Midbrain (tissue), 1 donor: Measurements from ENCODE around the gene PSME2.
A peak's percentile ranks its signal among the peaks of the same experiment; 100 is the strongest.

Experiments used
- DNase-seq: peaks from one replicate; lab custom pipeline; 2025; lab: John Stamatoyannopoulos, UW

The PSME2 gene

GRCh38 chr14:24146453-24146977 is at the start of gene PSME2:
PSME2 (minus strand) TSS chr14:24146610; CDS start chr14:24146581, 29 bp downstream.
- DNase-seq, result peak; percentile 77

GRCh38 chr14:24195186-24196070 is 49.0 kb upstream of the PSME2 start, which contains the start of gene TM9SF1:
TM9SF1 (minus strand) TSS chr14:24195441; CDS start chr14:24195019, 422 bp downstream.
- DNase-seq, result peak; percentile 83

GRCh38 chr14:24194873-24195185 is 48.4 kb upstream of the PSME2 start:
- DNase-seq, result no peak

- DNase-seq, result no peak
Observed at GRCh38 chr14:24194186-24194872, 47.9 kb upstream of the PSME2 start.

- no peak for DNase-seq
Observed at GRCh38 chr14:24192933-24193332, 46.5 kb upstream of the PSME2 start.

- DNase-seq, result no peak
Observed at GRCh38 chr14:24190416-24190815, 44.0 kb upstream of the PSME2 start.

GRCh38 chr14:24189460-24189859 is 43.0 kb upstream of the PSME2 start:
- DNase-seq, result no peak

- DNase-seq, result no peak
Observed at GRCh38 chr14:24189059-24189375, 42.6 kb upstream of the PSME2 start.

- DNase-seq, result peak; percentile 98
Observed at GRCh38 chr14:24188251-24189058, 42.0 kb upstream of the PSME2 start, which contains the start of gene IPO4. IPO4 (minus strand) TSS chr14:24188816; CDS start chr14:24188787, 29 bp downstream.

- no peak for DNase-seq
Observed at GRCh38 chr14:24187539-24187915, 41.1 kb upstream of the PSME2 start.

- DNase-seq, result no peak
Observed at GRCh38 chr14:24186831-24187538, 40.6 kb upstream of the PSME2 start.

- DNase-seq, result no peak
Observed at GRCh38 chr14:24185741-24186140, 39.3 kb upstream of the PSME2 start.

- no peak for DNase-seq
Observed at GRCh38 chr14:24185026-24185425, 38.6 kb upstream of the PSME2 start.

GRCh38 chr14:24184104-24184970 is 37.9 kb upstream of the PSME2 start:
- DNase-seq, result no peak

- DNase-seq, result no peak
Observed at GRCh38 chr14:24183014-24183481, 36.6 kb upstream of the PSME2 start.

GRCh38 chr14:24182110-24182882 is 35.9 kb upstream of the PSME2 start:
- DNase-seq, result no peak

GRCh38 chr14:24181371-24182077 is 35.1 kb upstream of the PSME2 start:
- no peak for DNase-seq

- peak; percentile 40 for DNase-seq
Observed at GRCh38 chr14:24179961-24180796, 33.8 kb upstream of the PSME2 start.
